PC-9 (cell line): ENCODE data around the gene OPALIN.

Experiments used
- CTCF ChIP-seq: fragments of 200-600 bp; sonication (generic); conservative IDR thresholded peaks from 2 replicates; pipeline ENCODE4 v1.6.1; 2017; ENCODE audit warnings: mixed run types, antibody characterized with exemption, mild to moderate bottlenecking, moderate library complexity
- EZH2 ChIP-seq: fragments of 200-600 bp; sonication (generic); IDR thresholded peaks from 2 replicates; pipeline ENCODE4 v1.8.0; 2017; ENCODE audit warnings: antibody characterized with exemption, low read depth

- TF ChIP-seq CTCF (no peak), EZH2 (no peak)
Measured at GRCh38 chr10:96397902-96398301, 39.1 kb upstream of the OPALIN start.
